HEK293 (cell line): Measurements from ENCODE around the gene HMCN2.
A peak's percentile ranks its signal among the peaks of the same experiment; 100 is the strongest.

Source experiments
- BCL11A ChIP-seq: fragments of 450-650 bp; formaldehyde crosslinking; IDR thresholded peaks from 2 replicates; pipeline ENCODE4 v1.5.1; 2016; ENCODE audit warnings: low read depth, missing biosample characterization, missing genetic modification characterization
- GLI2 ChIP-seq: fragments of 450-650 bp; formaldehyde crosslinking; IDR thresholded peaks from 2 replicates; pipeline ENCODE4; 2017; ENCODE audit warnings: missing biosample characterization, missing genetic modification characterization, low read depth, borderline replicate concordance
- KLF1 ChIP-seq: fragments of 450-650 bp; formaldehyde crosslinking; IDR thresholded peaks from 2 replicates; pipeline ENCODE4 v1.5.1; 2016; ENCODE audit warnings: missing biosample characterization, missing genetic modification characterization
- OSR2 ChIP-seq: fragments of 450-650 bp; formaldehyde crosslinking; IDR thresholded peaks from 2 replicates; pipeline ENCODE4 v1.5.1; 2016; ENCODE audit warnings: missing biosample characterization, missing genetic modification characterization
- TRIM28 ChIP-seq: IDR thresholded peaks from 2 replicates; pipeline ENCODE4 v1.6.1; 2011; ENCODE audit warnings: low read length, control low read depth, borderline replicate concordance
- WT1 ChIP-seq: fragments of 450-650 bp; formaldehyde crosslinking; IDR thresholded peaks from 2 replicates; pipeline ENCODE4 v1.5.1; 2016; ENCODE audit warnings: missing biosample characterization, missing genetic modification characterization
- ZBTB48 ChIP-seq: fragments of 450-650 bp; formaldehyde crosslinking; IDR thresholded peaks from 2 replicates; pipeline ENCODE4 v1.5.1; 2016; ENCODE audit warnings: missing biosample characterization, missing genetic modification characterization
- ZBTB8A ChIP-seq: fragments of 450-650 bp; formaldehyde crosslinking; IDR thresholded peaks from 2 replicates; pipeline ENCODE4 v1.5.1; 2016; ENCODE audit warnings: missing biosample characterization, missing genetic modification characterization
- ZNF10 ChIP-seq: fragments of 450-650 bp; formaldehyde crosslinking; IDR thresholded peaks from 2 replicates; pipeline ENCODE4 v1.5.1; 2017; ENCODE audit warnings: missing biosample characterization, missing genetic modification characterization
- ZNF138 ChIP-seq: fragments of 450-650 bp; formaldehyde crosslinking; IDR thresholded peaks from 2 replicates; pipeline ENCODE4 v1.5.1; 2016; ENCODE audit warnings: missing biosample characterization, missing genetic modification characterization, borderline replicate concordance
- ZNF174 ChIP-seq: fragments of 450-650 bp; formaldehyde crosslinking; IDR thresholded peaks from 2 replicates; pipeline ENCODE4 v1.5.0; 2017; ENCODE audit warnings: missing biosample characterization, mild to moderate bottlenecking, missing genetic modification characterization
- ZNF175 ChIP-seq: fragments of 450-650 bp; formaldehyde crosslinking; IDR thresholded peaks from 2 replicates; pipeline ENCODE4 v1.5.1; 2016; ENCODE audit warnings: missing biosample characterization, missing genetic modification characterization
- ZNF292 ChIP-seq: fragments of 450-650 bp; formaldehyde crosslinking; IDR thresholded peaks from 2 replicates; pipeline ENCODE4 v1.5.1; 2016; ENCODE audit warnings: low read depth, missing biosample characterization, missing genetic modification characterization, borderline replicate concordance
- ZNF311 ChIP-seq: fragments of 450-650 bp; formaldehyde crosslinking; IDR thresholded peaks from 2 replicates; pipeline ENCODE4 v1.5.1; 2017; ENCODE audit warnings: missing biosample characterization, missing genetic modification characterization, borderline replicate concordance
- ZNF335 ChIP-seq: fragments of 450-650 bp; formaldehyde crosslinking; conservative IDR thresholded peaks from 2 replicates; pipeline ENCODE4 v1.5.1; 2016; ENCODE audit warnings: missing biosample characterization, missing genetic modification characterization
- ZNF341 ChIP-seq: fragments of 450-650 bp; formaldehyde crosslinking; IDR thresholded peaks from 2 replicates; pipeline ENCODE4; 2016; ENCODE audit warnings: low read depth, missing biosample characterization, missing genetic modification characterization
- ZNF37A ChIP-seq: fragments of 450-650 bp; IDR thresholded peaks from 2 replicates; pipeline ENCODE4 v1.5.1; 2018; ENCODE audit warnings: missing biosample characterization, missing genetic modification characterization
- ZNF394 ChIP-seq: fragments of 450-650 bp; formaldehyde crosslinking; IDR thresholded peaks from 2 replicates; pipeline ENCODE4 v1.5.1; 2016; ENCODE audit warnings: missing biosample characterization, missing genetic modification characterization, mild to moderate bottlenecking, moderate library complexity, borderline replicate concordance
- ZNF571 ChIP-seq: fragments of 450-650 bp; formaldehyde crosslinking; IDR thresholded peaks from 2 replicates; pipeline ENCODE4 v1.5.0; 2017; ENCODE audit warnings: missing biosample characterization, missing genetic modification characterization
- ZNF621 ChIP-seq: fragments of 450-650 bp; formaldehyde crosslinking; IDR thresholded peaks from 2 replicates; pipeline ENCODE4 v1.5.1; 2017; ENCODE audit warnings: missing biosample characterization, missing genetic modification characterization
- ZNF626 ChIP-seq: fragments of 450-650 bp; sonication (Bioruptor Pico); formaldehyde crosslinking; IDR thresholded peaks from 2 replicates; pipeline ENCODE4 v1.5.1; 2018; ENCODE audit warnings: missing biosample characterization, missing genetic modification characterization, inconsistent platforms
- ZNF654 ChIP-seq: fragments of 450-650 bp; formaldehyde crosslinking; IDR thresholded peaks from 2 replicates; pipeline ENCODE4 v1.5.1; 2016; ENCODE audit warnings: low read depth, missing biosample characterization, missing genetic modification characterization
- ZNF747 ChIP-seq: fragments of 450-650 bp; formaldehyde crosslinking; IDR thresholded peaks from 2 replicates; pipeline ENCODE4 v1.5.1; 2016; ENCODE audit warnings: missing biosample characterization, missing genetic modification characterization
- ZNF830 ChIP-seq: fragments of 450-650 bp; IDR thresholded peaks from 2 replicates; pipeline ENCODE4 v1.5.0; 2018; ENCODE audit warnings: missing biosample characterization, missing genetic modification characterization, low read depth, mild to moderate bottlenecking, moderate library complexity
- TF ChIP-seq, protein P1 (sequence below): fragments of 450-650 bp; formaldehyde crosslinking; IDR thresholded peaks from 2 replicates; pipeline ENCODE4 v1.5.1; 2016; ENCODE audit warnings: missing biosample characterization, missing genetic modification characterization
- TF ChIP-seq, protein P2 (sequence below): fragments of 450-650 bp; formaldehyde crosslinking; IDR thresholded peaks from 2 replicates; pipeline ENCODE4 v1.5.1; 2017; ENCODE audit warnings: missing biosample characterization, missing genetic modification characterization
- TF ChIP-seq, protein P3 (sequence below): fragments of 450-650 bp; formaldehyde crosslinking; IDR thresholded peaks from 2 replicates; pipeline ENCODE4; 2016; ENCODE audit warnings: missing biosample characterization, missing genetic modification characterization
- TF ChIP-seq, protein P4 (sequence below): fragments of 450-650 bp; formaldehyde crosslinking; IDR thresholded peaks from 2 replicates; pipeline ENCODE4 v1.5.1; 2016; ENCODE audit warnings: missing biosample characterization, missing genetic modification characterization
- TF ChIP-seq, protein P5 (sequence below): fragments of 450-650 bp; formaldehyde crosslinking; IDR thresholded peaks from 2 replicates; pipeline ENCODE4 v1.5.1; 2016; ENCODE audit warnings: missing biosample characterization, missing genetic modification characterization, borderline replicate concordance

HMCN2 gene

DNA sequence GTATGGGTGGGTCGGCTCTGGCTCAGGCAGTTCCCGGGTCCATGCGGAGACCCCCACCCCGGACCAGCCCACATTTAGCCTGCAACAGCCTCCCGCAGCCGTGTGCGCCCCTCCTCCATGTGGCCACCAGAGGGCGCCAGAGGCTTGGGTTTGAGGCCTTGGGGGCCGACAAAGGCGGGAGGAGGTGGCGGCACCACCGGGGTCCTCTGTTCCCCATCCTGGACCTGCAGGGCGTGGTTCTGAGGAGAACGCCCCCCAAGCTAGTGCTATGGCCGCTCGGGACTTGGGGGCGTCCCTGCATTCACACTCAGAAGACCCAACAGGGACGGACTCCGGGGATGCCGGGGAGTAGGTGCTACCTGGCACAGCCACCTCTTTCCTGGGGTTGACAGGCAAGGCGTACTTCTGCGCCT lies 195.7 kb downstream of the HMCN2 start (continued):
- TF ChIP-seq, protein P1, sequence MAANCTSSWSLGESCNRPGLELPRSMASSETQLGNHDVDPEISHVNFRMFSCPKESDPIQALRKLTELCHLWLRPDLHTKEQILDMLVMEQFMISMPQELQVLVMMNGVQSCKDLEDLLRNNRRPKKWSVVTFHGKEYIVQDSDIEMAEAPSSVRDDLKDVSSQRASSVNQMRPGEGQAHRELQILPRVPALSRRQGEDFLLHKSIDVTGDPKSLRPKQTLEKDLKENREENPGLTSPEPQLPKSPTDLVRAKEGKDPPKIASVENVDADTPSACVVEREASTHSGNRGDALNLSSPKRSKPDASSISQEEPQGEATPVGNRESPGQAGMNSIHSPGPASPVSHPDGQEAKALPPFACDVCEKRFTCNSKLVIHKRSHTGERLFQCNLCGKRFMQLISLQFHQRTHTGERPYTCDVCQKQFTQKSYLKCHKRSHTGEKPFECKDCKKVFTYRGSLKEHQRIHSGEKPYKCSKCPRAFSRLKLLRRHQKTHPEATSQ, result no peak
- peak; percentile 22; the same call in 1 of the 2 replicates for TF ChIP-seq ZBTB8A
- no peak; the same call in 1 of the 2 replicates for TF ChIP-seq ZNF175 (tag by site-specific recombination)
- 0 out of 2 replicates have a peak, but pooled peaks have one; percentile 13 for TF ChIP-seq KLF1 (tag by site-specific recombination)
- TF ChIP-seq BCL11A (tag by site-specific recombination), result no peak
- peak; percentile 86 for TF ChIP-seq ZNF341 (tag by site-specific recombination)
- no peak for TF ChIP-seq ZNF571 (tag by site-specific recombination)
- TF ChIP-seq ZNF138 (tag by site-specific recombination), result no peak
- TF ChIP-seq, protein P2, sequence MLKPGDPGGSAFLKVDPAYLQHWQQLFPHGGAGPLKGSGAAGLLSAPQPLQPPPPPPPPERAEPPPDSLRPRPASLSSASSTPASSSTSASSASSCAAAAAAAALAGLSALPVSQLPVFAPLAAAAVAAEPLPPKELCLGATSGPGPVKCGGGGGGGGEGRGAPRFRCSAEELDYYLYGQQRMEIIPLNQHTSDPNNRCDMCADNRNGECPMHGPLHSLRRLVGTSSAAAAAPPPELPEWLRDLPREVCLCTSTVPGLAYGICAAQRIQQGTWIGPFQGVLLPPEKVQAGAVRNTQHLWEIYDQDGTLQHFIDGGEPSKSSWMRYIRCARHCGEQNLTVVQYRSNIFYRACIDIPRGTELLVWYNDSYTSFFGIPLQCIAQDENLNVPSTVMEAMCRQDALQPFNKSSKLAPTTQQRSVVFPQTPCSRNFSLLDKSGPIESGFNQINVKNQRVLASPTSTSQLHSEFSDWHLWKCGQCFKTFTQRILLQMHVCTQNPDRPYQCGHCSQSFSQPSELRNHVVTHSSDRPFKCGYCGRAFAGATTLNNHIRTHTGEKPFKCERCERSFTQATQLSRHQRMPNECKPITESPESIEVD (tag by site-specific recombination), result no peak
- TF ChIP-seq, protein P3, sequence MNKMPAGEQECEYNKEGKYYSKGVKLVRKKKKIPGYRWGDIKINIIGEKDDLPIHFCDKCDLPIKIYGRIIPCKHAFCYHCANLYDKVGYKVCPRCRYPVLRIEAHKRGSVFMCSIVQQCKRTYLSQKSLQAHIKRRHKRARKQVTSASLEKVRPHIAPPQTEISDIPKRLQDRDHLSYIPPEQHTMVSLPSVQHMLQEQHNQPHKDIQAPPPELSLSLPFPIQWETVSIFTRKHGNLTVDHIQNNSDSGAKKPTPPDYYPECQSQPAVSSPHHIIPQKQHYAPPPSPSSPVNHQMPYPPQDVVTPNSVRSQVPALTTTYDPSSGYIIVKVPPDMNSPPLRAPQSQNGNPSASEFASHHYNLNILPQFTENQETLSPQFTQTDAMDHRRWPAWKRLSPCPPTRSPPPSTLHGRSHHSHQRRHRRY (tag by site-specific recombination), result no peak
- TF ChIP-seq ZNF311, result no peak
- TF ChIP-seq ZNF37A (tag by site-specific recombination), result no peak
- no peak for TF ChIP-seq GLI2 (tag by site-specific recombination)
- TF ChIP-seq ZNF335, result no peak
- TF ChIP-seq, protein P4, sequence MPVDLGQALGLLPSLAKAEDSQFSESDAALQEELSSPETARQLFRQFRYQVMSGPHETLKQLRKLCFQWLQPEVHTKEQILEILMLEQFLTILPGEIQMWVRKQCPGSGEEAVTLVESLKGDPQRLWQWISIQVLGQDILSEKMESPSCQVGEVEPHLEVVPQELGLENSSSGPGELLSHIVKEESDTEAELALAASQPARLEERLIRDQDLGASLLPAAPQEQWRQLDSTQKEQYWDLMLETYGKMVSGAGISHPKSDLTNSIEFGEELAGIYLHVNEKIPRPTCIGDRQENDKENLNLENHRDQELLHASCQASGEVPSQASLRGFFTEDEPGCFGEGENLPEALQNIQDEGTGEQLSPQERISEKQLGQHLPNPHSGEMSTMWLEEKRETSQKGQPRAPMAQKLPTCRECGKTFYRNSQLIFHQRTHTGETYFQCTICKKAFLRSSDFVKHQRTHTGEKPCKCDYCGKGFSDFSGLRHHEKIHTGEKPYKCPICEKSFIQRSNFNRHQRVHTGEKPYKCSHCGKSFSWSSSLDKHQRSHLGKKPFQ (tag by site-specific recombination), result no peak
- no peak for TF ChIP-seq WT1 (tag by site-specific recombination)
- TF ChIP-seq ZNF394 (tag by site-specific recombination), result no peak
- TF ChIP-seq OSR2, result no peak
- TF ChIP-seq ZNF626 (tag by site-specific recombination), result no peak
- no peak for TF ChIP-seq ZNF10 (tag by site-specific recombination)
- TF ChIP-seq, protein P5, sequence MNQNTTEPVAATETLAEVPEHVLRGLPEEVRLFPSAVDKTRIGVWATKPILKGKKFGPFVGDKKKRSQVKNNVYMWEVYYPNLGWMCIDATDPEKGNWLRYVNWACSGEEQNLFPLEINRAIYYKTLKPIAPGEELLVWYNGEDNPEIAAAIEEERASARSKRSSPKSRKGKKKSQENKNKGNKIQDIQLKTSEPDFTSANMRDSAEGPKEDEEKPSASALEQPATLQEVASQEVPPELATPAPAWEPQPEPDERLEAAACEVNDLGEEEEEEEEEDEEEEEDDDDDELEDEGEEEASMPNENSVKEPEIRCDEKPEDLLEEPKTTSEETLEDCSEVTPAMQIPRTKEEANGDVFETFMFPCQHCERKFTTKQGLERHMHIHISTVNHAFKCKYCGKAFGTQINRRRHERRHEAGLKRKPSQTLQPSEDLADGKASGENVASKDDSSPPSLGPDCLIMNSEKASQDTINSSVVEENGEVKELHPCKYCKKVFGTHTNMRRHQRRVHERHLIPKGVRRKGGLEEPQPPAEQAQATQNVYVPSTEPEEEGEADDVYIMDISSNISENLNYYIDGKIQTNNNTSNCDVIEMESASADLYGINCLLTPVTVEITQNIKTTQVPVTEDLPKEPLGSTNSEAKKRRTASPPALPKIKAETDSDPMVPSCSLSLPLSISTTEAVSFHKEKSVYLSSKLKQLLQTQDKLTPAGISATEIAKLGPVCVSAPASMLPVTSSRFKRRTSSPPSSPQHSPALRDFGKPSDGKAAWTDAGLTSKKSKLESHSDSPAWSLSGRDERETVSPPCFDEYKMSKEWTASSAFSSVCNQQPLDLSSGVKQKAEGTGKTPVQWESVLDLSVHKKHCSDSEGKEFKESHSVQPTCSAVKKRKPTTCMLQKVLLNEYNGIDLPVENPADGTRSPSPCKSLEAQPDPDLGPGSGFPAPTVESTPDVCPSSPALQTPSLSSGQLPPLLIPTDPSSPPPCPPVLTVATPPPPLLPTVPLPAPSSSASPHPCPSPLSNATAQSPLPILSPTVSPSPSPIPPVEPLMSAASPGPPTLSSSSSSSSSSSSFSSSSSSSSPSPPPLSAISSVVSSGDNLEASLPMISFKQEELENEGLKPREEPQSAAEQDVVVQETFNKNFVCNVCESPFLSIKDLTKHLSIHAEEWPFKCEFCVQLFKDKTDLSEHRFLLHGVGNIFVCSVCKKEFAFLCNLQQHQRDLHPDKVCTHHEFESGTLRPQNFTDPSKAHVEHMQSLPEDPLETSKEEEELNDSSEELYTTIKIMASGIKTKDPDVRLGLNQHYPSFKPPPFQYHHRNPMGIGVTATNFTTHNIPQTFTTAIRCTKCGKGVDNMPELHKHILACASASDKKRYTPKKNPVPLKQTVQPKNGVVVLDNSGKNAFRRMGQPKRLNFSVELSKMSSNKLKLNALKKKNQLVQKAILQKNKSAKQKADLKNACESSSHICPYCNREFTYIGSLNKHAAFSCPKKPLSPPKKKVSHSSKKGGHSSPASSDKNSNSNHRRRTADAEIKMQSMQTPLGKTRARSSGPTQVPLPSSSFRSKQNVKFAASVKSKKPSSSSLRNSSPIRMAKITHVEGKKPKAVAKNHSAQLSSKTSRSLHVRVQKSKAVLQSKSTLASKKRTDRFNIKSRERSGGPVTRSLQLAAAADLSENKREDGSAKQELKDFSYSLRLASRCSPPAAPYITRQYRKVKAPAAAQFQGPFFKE, result no peak
- no peak for TF ChIP-seq ZNF621 (tag by site-specific recombination)
- TF ChIP-seq ZNF830 (tag by site-specific recombination), result no peak
- TF ChIP-seq ZBTB48 (tag by site-specific recombination), result no peak
- TF ChIP-seq ZNF654 (tag by site-specific recombination), result peak; percentile 91
- no peak for TF ChIP-seq ZNF747 (tag by site-specific recombination)
- TF ChIP-seq ZNF292, result no peak
- TF ChIP-seq TRIM28, result no peak
- no peak for TF ChIP-seq ZNF174 (tag by site-specific recombination)
